ENCODE measurements around the gene COA3.

The COA3 gene

GRCh38 chr17:42817866-42818265 lies 19.4 kb upstream of the COA3 start:
- no peak for DNase-seq

- no peak for DNase-seq
Observed at GRCh38 chr17:42814633-42815399, 16.3 kb upstream of the COA3 start.

GRCh38 chr17:42809250-42809649 lies 10.7 kb upstream of the COA3 start:
- no peak for DNase-seq

GRCh38 chr17:42806249-42806648 lies 7.7 kb upstream of the COA3 start:
- DNase-seq: no peak

- no peak for DNase-seq
Observed at GRCh38 chr17:42804918-42805367, 6.4 kb upstream of the COA3 start.

GRCh38 chr17:42803074-42803883 lies 4.8 kb upstream of the COA3 start:
- no peak for DNase-seq

- no peak for DNase-seq
Observed at GRCh38 chr17:42798011-42798382, 507 bp downstream of the COA3 start.

- DNase-seq: no peak
Observed at GRCh38 chr17:42797067-42798007, 1.2 kb downstream of the COA3 start.

- no peak for DNase-seq
Observed at GRCh38 chr17:42796066-42796758, 2.3 kb downstream of the COA3 start.

GRCh38 chr17:42795465-42795864 lies 3.0 kb downstream of the COA3 start:
- no peak for DNase-seq

GRCh38 chr17:42795061-42795460 lies 3.4 kb downstream of the COA3 start:
- no peak for DNase-seq

- no peak for DNase-seq
Observed at GRCh38 chr17:42792545-42792944, 6.0 kb downstream of the COA3 start.

- DNase-seq: no peak
Observed at GRCh38 chr17:42791948-42792347, 6.6 kb downstream of the COA3 start.

- no peak for DNase-seq
Observed at GRCh38 chr17:42787266-42787665, 11.2 kb downstream of the COA3 start.

GRCh38 chr17:42784811-42785592 lies 13.5 kb downstream of the COA3 start:
- no peak for DNase-seq

GRCh38 chr17:42784409-42784808 lies 14.1 kb downstream of the COA3 start:
- no peak for DNase-seq

GRCh38 chr17:42783791-42784138 lies 14.7 kb downstream of the COA3 start:
- DNase-seq: no peak

- DNase-seq: no peak
Observed at GRCh38 chr17:42783062-42783790, 15.3 kb downstream of the COA3 start.

GRCh38 chr17:42782166-42783061 lies 16.1 kb downstream of the COA3 start:
- DNase-seq: no peak

GRCh38 chr17:42781639-42782165 lies 16.8 kb downstream of the COA3 start:
- no peak for DNase-seq
